GM12878 (cell line): Measurements from ENCODE around the gene CLDN25. TPM values are rescaled to one million over a fixed set of nuclear protein-coding genes. Genes with fewer than 3 reads are reported as not detected.
"Not testable (repeated sequence)": the region's sequence is repeated elsewhere in the genome, so short reads cannot be mapped to it uniquely, and the experiment has no call there.

ENCODE experiments used
- ATAC-seq: fragments of 200-7000 bp; cut with Tn5 transposase; 3 replicates; pipeline ENCODE4 v1.9.1; 2020; ENCODE audit warnings: mild to moderate bottlenecking, moderate library complexity
- BruUV-seq: library from RNA; stranded (reverse); fragments of 400-500 nt; replicated peaks from 2 replicates; lab custom pipeline; 2021; lab: Mats Ljungman, UMichigan
- CTCF ChIA-PET: fragments of 300-600 bp; sonication (Branson Sonifier 250); formaldehyde crosslinking; extraction: SDS; loops from one replicate; lab custom pipeline; 2021; ENCODE audit warnings: inconsistent platforms; lab: Yijun Ruan, JAX
- POLR2A ChIA-PET: fragments of 350-600 bp; formaldehyde crosslinking; extraction: SDS; loops from one replicate; lab custom pipeline; 2021; ENCODE audit warnings: inconsistent platforms; lab: Charles Lee
- RAD21 ChIA-PET: fragments of 300-600 bp; sonication (Branson Sonifier 250); formaldehyde crosslinking; loops from one replicate; lab custom pipeline; 2023; ENCODE audit warnings: antibody characterized with exemption; ENCODE audit not compliant: unreplicated experiment; lab: Charles Lee
- SMC1A ChIA-PET: fragments of 300-600 bp; sonication (Branson Sonifier 250); formaldehyde crosslinking; loops from one replicate; lab custom pipeline; 2023; ENCODE audit not compliant: unreplicated experiment, uncharacterized antibody; lab: Charles Lee
- DNase-seq: peaks from one replicate; pipeline ENCODE4 v3.0.0-alpha.2; 2011; ENCODE audit warnings: low read depth, low spot score
- FAIRE-seq: peaks from 3 replicates; lab custom pipeline; 2011; peaks lifted over from hg19 to GRCh38; lab: Jason Lieb, UNC
- H2AFZ ChIP-seq: 2 replicates; pipeline ENCODE4 v1.6.0; 2011; ENCODE audit warnings: low read depth, low read length, control low read depth; ENCODE audit not compliant: control insufficient read depth
- H3K27ac ChIP-seq: 2 replicates; pipeline ENCODE4 v1.5.1; 2011; ENCODE audit warnings: control low read depth; ENCODE audit not compliant: control insufficient read depth, insufficient read depth
- H3K27me3 ChIP-seq, 2 experiments: replicated peaks in 1 of 2; 2 replicates each; pipeline versions ENCODE4 v1.6.0 to v1.6.1; 2011; ENCODE audit warnings: low read length in 1 of 2; ENCODE audit not compliant: control insufficient read depth in 2 of 2, insufficient read depth in 2 of 2
- H3K36me3 ChIP-seq, 2 experiments: 2 replicates each; pipeline ENCODE4 v1.5.1; 2011; ENCODE audit warnings: low read length in 1 of 2; ENCODE audit not compliant: control insufficient read depth in 2 of 2, insufficient read depth in 2 of 2
- H3K4me1 ChIP-seq: 2 replicates; pipeline ENCODE4 v1.6.1; 2011; ENCODE audit warnings: mild to moderate bottlenecking, low read length, moderate library complexity, mixed read lengths; ENCODE audit not compliant: control insufficient read depth, insufficient read depth
- H3K4me2 ChIP-seq: 2 replicates; pipeline ENCODE4 v1.6.0; 2011; ENCODE audit warnings: control low read depth; ENCODE audit not compliant: control insufficient read depth, insufficient read depth
- H3K4me3 ChIP-seq: fragments of 200-600 bp; sonication (generic); 2 replicates; pipeline ENCODE4 v1.5.1; 2016
- H3K79me2 ChIP-seq: 2 replicates; pipeline ENCODE4 v1.6.0; 2011; ENCODE audit warnings: low read length; ENCODE audit not compliant: control insufficient read depth, insufficient read depth
- H3K9ac ChIP-seq: 2 replicates; pipeline ENCODE4 v1.8.0; 2011; ENCODE audit warnings: low read length, control low read depth, mixed read lengths; ENCODE audit not compliant: control insufficient read depth, insufficient read depth
- H3K9me3 ChIP-seq: replicated peaks from 3 replicates; pipeline ENCODE4 v1.5.1; 2011; ENCODE audit warnings: mild to moderate bottlenecking, low read length; ENCODE audit not compliant: control insufficient read depth, insufficient read depth
- H4K20me1 ChIP-seq: 2 replicates; pipeline ENCODE4 v1.6.0; 2011; ENCODE audit not compliant: control insufficient read depth, insufficient read depth
- ATF7 ChIP-seq: fragments of 450-650 bp; IDR thresholded peaks from 2 replicates; pipeline ENCODE4 v1.6.1; 2016; ENCODE audit warnings: low read depth, mild to moderate bottlenecking
- DPF2 ChIP-seq: fragments of 450-650 bp; IDR thresholded peaks from 2 replicates; pipeline ENCODE4 v1.6.1; 2017; ENCODE audit warnings: mild to moderate bottlenecking
- KLF5 ChIP-seq: fragments of 450-650 bp; IDR thresholded peaks from 2 replicates; pipeline ENCODE4 v1.6.1; 2014; ENCODE audit warnings: mild to moderate bottlenecking; ENCODE audit not compliant: partially characterized antibody
- LARP7 ChIP-seq: fragments of 450-650 bp; IDR thresholded peaks from 2 replicates; pipeline ENCODE4 v1.6.1; 2017; ENCODE audit warnings: mild to moderate bottlenecking
- PML ChIP-seq: IDR thresholded peaks from 2 replicates; pipeline ENCODE4 v1.6.1; 2012; ENCODE audit warnings: low read length, inconsistent platforms
- SIN3A ChIP-seq: IDR thresholded peaks from 2 replicates; pipeline ENCODE4 v1.6.1; 2012; ENCODE audit warnings: low read depth, low read length, improper control_type of control experiment
- ZNF622 ChIP-seq: fragments of 450-650 bp; IDR thresholded peaks from 2 replicates; pipeline ENCODE4 v1.6.1; 2017; ENCODE audit warnings: mild to moderate bottlenecking, inconsistent platforms
- WGBS: methylation state at CpG from one replicate; pipeline ENCODE4 v1.1.6; 2016; ENCODE audit warnings: low lambda C conversion rate; ENCODE audit not compliant: insufficient replicate concordance, insufficient coverage; ENCODE audit errors: missing lambda C conversion rate; 5-methylcytosine and 5-hydroxymethylcytosine counted together
- in situ Hi-C: fragments of 300-500 bp; cut with MboI; formaldehyde crosslinking; loops from 9 replicates; pipeline ENCODE4 v1.14.3; 2018; ENCODE audit warnings: mixed read lengths
- intact Hi-C: fragments of 100-400 bp; cut with micrococcal nuclease; formaldehyde crosslinking; loops from one replicate; pipeline ENCODE4 v1.14.2; 2022; ENCODE audit not compliant: unreplicated experiment
- polyA plus RNA-seq, 11 experiments: library from polyadenylated mRNA; depleted of rRNA in 4 of 11; unstranded in 6 of 11; stranded (reverse) in 5 of 11; fragments of >200 nt; fragmentation: Nextera tagmentation in 4 of 11; fragmentation: Illumina TruSeq in 1 of 11; extraction: Ambion mirVana in 4 of 11; extraction: Trizol in 1 of 11; gene quantifications; 1 replicate in 1 of 11; 2 replicates in 10 of 11; pipeline versions ENCODE4 v1.2.1 to v1.2.3, GENCODE V29; 2011 to 2016; ENCODE audit warnings: inconsistent platforms in 2 of 11, missing spikeins in 2 of 11, low read depth in 1 of 11
- total RNA-seq, 4 experiments: library from RNA; depleted of rRNA in 3 of 4; stranded (reverse); fragments of >200 nt in 3 of 4; fragmentation: Illumina TruSeq in 1 of 4; extraction: Trizol in 1 of 4; gene quantifications; 2 replicates each; pipeline versions ENCODE4 v1.2.1 to v1.2.3, GENCODE V29; 2013 to 2021
- TF ChIP-seq, protein P1 (sequence below): IDR thresholded peaks from 2 replicates; pipeline ENCODE4 v1.6.1; 2011; ENCODE audit warnings: mild to moderate bottlenecking, low read depth, low read length, moderate library complexity; ENCODE audit not compliant: insufficient replicate concordance
- TF ChIP-seq, protein P2 (sequence below): fragments of 450-650 bp; IDR thresholded peaks from 2 replicates; pipeline ENCODE4 v1.6.1; 2016; ENCODE audit warnings: mild to moderate bottlenecking, moderate library complexity, borderline replicate concordance

Gene CLDN25
- total and polyA plus RNA-seq, 10 of the 15 experiments (the other 5 are each of a cell fraction or from before 2014, with no cell fraction given), result not detected

DNA sequence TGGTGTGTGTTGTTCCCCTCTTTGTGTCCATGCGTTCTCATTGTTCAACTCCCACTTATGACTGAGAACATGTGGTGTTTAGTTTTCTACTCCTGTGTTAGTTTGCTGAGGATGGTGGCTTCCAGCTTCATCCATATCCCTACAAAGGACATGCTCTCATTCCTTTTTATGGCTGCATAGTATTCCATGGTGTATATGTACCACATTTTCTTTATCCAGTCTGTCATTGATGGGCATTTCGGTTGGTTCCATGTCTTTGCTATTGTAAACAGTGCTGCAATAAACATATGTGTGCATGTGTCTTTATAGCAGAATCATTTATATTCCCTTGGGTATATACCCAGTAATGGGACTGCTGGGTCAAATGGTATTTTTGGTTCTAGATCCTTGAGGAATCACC, 16.6 kb upstream of the CLDN25 start:
- BruUV-seq, result not testable (repeated sequence)
- CTCF ChIA-PET, result interaction anchor here (2.7 kb wide), 1 partner anchor 11 kb away, joined by 12 read pairs; the partner anchor contains the start of gene ZW10
- H3K36me3 ChIP-seq, result peaks cover 5 to 35% of the 10 kb centered on the region in 2 experiments

GRCh38 chr11:113764527-113765219, 14.9 kb upstream of the CLDN25 start:
- in situ Hi-C loops, result no loop called here
- ChIA-PET POLR2A (no interaction called here), SMC1A (no interaction called here), RAD21 (no interaction called here), CTCF (interaction anchor here (2.7 kb wide), 1 partner anchor 9 kb away, joined by 12 read pairs; the partner anchor contains the start of gene ZW10)
- Histone ChIP-seq H4K20me1 (no peaks in the 10 kb centered on the region), H3K4me1 (no peaks in the 10 kb centered on the region), H3K9me3 (no peaks in the 10 kb centered on the region), H3K4me3 (no peak overlapping the region), H3K36me3 (peaks cover 2 to 31% of the 10 kb centered on the region in 2 experiments), H3K27me3 (no peaks in the 10 kb centered on the region), H3K9ac (no peak overlapping the region), H2AFZ (no peak overlapping the region), H3K4me2 (no peak overlapping the region), H3K27ac (no peak overlapping the region), H3K79me2 (peaks cover 2% of the 10 kb centered on the region)
- no peak for DNase-seq
- no peak for FAIRE-seq
- intact Hi-C loops, result no loop called here
- no peak for ATAC-seq
- no TSS peak for BruUV-seq
- 100% methylated on average over 2 of the region's 2 CpGs for WGBS
- TF ChIP-seq PML, result no peak
- no peak for TF ChIP-seq KLF5
- no peak for TF ChIP-seq DPF2
- TF ChIP-seq, protein P1, sequence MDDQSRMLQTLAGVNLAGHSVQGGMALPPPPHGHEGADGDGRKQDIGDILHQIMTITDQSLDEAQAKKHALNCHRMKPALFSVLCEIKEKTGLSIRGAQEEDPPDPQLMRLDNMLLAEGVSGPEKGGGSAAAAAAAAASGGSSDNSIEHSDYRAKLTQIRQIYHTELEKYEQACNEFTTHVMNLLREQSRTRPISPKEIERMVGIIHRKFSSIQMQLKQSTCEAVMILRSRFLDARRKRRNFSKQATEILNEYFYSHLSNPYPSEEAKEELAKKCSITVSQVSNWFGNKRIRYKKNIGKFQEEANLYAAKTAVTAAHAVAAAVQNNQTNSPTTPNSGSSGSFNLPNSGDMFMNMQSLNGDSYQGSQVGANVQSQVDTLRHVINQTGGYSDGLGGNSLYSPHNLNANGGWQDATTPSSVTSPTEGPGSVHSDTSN, result no peak
- no peak for TF ChIP-seq ATF7
- no peak for TF ChIP-seq SIN3A
- TF ChIP-seq, protein P2, sequence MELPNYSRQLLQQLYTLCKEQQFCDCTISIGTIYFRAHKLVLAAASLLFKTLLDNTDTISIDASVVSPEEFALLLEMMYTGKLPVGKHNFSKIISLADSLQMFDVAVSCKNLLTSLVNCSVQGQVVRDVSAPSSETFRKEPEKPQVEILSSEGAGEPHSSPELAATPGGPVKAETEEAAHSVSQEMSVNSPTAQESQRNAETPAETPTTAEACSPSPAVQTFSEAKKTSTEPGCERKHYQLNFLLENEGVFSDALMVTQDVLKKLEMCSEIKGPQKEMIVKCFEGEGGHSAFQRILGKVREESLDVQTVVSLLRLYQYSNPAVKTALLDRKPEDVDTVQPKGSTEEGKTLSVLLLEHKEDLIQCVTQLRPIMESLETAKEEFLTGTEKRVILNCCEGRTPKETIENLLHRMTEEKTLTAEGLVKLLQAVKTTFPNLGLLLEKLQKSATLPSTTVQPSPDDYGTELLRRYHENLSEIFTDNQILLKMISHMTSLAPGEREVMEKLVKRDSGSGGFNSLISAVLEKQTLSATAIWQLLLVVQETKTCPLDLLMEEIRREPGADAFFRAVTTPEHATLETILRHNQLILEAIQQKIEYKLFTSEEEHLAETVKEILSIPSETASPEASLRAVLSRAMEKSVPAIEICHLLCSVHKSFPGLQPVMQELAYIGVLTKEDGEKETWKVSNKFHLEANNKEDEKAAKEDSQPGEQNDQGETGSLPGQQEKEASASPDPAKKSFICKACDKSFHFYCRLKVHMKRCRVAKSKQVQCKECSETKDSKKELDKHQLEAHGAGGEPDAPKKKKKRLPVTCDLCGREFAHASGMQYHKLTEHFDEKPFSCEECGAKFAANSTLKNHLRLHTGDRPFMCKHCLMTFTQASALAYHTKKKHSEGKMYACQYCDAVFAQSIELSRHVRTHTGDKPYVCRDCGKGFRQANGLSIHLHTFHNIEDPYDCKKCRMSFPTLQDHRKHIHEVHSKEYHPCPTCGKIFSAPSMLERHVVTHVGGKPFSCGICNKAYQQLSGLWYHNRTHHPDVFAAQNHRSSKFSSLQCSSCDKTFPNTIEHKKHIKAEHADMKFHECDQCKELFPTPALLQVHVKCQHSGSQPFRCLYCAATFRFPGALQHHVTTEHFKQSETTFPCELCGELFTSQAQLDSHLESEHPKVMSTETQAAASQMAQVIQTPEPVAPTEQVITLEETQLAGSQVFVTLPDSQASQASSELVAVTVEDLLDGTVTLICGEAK, result no peak
- no peak for TF ChIP-seq ZNF622
- no peak for TF ChIP-seq LARP7

More for the DNA sequence above, 16.6 kb upstream of the CLDN25 start:
- SMC1A ChIA-PET, H3K4me2 ChIP-seq, H3K79me2 ChIP-seq, FAIRE-seq, ATAC-seq, H4K20me1 ChIP-seq, RAD21 ChIA-PET, H3K27ac ChIP-seq, POLR2A ChIA-PET, intact Hi-C loops, in situ Hi-C loops, H3K27me3 ChIP-seq, H3K9me3 ChIP-seq, H3K4me3 ChIP-seq, DNase-seq, H2AFZ ChIP-seq, H3K9ac ChIP-seq, H3K4me1 ChIP-seq: not testable (repeated sequence)
- 91% methylated on average over 2 of the region's 2 CpGs for WGBS
